GM19468 (cell line): ENCODE results near the gene IL5.

Experiments used
- ATAC-seq: cut with Tn5 transposase; IDR thresholded peaks from one replicate; pipeline ENCODE4 v1.9.1; 2021; ENCODE audit warnings: mild to moderate bottlenecking, moderate library complexity, moderate number of reproducible peaks; ENCODE audit not compliant: unreplicated experiment; ENCODE audit errors: extremely low read depth

IL5 gene

GRCh38 chr5:132500244-132500930 is 42.9 kb downstream of the IL5 start:
- no peak for ATAC-seq

GRCh38 chr5:132499440-132500243 is 43.7 kb downstream of the IL5 start:
- no peak for ATAC-seq

GRCh38 chr5:132498686-132499271 is 44.5 kb downstream of the IL5 start:
- ATAC-seq: no peak

- ATAC-seq: no peak
Measured at GRCh38 chr5:132498152-132498551, 45.2 kb downstream of the IL5 start.

GRCh38 chr5:132497488-132497997 is 45.8 kb downstream of the IL5 start:
- no peak for ATAC-seq

GRCh38 chr5:132496631-132497487 is 46.5 kb downstream of the IL5 start:
- peak; percentile 22 for ATAC-seq

GRCh38 chr5:132496191-132496630 is 47.1 kb downstream of the IL5 start:
- ATAC-seq: peak; percentile 18

GRCh38 chr5:132495667-132496190 is 47.6 kb downstream of the IL5 start:
- ATAC-seq: no peak

- ATAC-seq: no peak
Measured at GRCh38 chr5:132493821-132494220, 49.5 kb downstream of the IL5 start.

- ATAC-seq: no peak
Measured at GRCh38 chr5:132493241-132493640, 50.1 kb downstream of the IL5 start.

- no peak for ATAC-seq
Measured at GRCh38 chr5:132492386-132493125, 50.8 kb downstream of the IL5 start.
